ENCODE data around the gene SLC28A1. TPM values are rescaled to one million over a fixed set of nuclear protein-coding genes. Genes with fewer than 3 reads are reported as not detected.
"Not testable (repeated sequence)": the region's sequence is repeated elsewhere in the genome, so short reads cannot be mapped to it uniquely, and the experiment has no call there.

The SLC28A1 gene
- total RNA-seq, 2 donors from 2014 or later = 0.24 TPM; not detected in 1

DNA sequence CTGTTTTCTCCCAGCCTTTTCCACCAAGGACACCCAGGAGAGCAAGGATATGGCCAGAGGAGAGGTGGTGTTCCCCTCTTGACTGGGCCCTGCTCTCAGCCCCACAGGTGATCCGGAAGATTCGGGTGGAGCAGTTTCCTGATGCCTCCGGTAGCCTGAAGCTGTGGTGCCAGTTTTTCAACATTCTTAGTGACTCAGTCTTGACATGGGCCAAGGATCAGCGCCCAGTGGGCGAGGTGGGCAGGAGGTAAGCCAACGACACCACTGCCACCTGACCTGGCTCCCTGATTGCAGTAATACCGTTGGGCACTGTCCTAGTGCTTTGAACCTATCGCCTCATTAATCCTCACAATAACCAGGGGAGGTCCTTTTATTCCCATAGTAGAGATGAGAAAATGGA lies 25.3 kb upstream of the SLC28A1 start:
- DNase-seq (ENCODE audit: low spot score) = no peak
- intact Hi-C loops (cut with DNase I) = no loop called here

DNA sequence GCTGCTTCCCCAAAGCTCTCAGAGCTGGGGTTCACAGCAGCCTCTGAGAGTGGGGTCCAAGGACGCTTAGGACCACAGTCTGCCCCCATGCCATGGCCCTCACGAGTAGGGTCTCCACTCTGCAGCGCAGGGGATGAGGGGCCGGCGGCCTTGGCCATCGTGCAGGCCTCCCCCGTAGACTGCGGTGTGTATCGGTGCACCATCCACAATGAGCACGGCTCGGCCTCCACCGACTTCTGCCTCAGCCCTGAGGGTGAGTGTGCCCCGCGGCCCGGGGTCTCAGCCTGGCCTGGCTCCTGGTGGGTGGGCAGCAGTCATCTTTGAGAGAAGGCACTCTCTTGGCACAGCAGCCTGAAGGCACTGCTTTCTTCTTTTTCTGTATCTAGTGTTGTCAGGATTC lies 24.8 kb upstream of the SLC28A1 start:
- no peak for DNase-seq (ENCODE audit: low spot score)
- intact Hi-C loops (cut with DNase I) = loop anchor here in 1 of 2 donors (5.0 kb wide), 1 partner anchor 68 kb away; no protein-coding TSS in a partner anchor

DNA sequence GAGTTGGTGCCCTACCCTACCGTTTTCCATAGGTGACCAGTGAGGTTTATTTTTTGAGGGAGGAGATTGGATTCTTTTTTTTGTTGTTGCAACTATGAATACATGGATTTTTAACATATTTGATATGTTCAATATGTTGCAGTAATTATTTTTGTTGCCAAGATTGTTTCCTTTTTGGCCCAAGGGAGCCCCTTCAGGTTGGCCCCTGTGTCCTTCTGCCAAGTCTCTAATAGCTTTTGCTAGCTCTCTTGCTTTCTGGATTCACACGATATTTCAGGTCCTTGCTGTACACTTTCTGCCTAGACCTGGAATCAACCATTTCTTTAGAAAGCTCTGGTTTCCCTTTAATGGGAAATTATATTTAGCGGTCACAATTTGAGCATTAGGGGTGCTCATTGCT lies 22.7 kb upstream of the SLC28A1 start:
- intact Hi-C loops (cut with DNase I) = loop anchor here in 1 of 2 donors (5.0 kb wide), 1 partner anchor 66 kb away; no protein-coding TSS in a partner anchor
- no peak for DNase-seq (ENCODE audit: low spot score)

DNA sequence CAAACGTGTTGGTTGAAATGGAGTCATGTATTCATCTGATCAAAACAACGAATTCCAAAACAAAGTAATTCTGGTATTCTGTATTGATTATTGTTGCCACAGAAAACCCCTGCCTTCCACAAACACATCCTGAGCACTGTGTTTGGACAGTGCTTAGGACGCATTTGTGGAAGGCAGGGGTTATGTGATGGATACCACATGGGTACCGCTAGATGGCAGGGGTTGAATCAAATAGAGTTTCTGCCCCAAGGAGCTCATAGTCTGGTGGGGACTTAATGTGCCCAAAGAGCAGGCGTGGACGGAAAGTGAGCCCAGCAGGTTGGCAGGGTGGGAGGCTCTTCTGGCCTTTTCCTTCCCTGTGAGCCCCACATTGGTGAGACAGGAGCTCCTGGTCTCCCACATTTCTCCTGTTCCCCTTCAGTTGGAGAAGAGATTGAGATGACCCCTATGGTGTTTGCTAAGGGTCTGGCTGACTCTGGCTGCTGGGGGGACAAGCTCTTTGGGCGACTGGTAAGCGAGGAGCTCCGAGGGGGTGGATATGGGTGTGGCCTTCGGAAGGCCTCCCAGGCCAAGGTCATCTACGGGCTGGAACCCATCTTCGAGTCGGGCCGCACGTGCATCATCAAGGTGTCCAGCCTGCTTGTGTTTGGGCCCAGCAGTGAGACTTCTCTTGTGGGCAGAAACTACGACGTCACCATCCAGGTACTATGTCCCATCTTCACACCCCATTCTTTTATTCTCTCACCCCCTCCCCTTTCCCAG lies 22.1 kb upstream of the SLC28A1 start:
- intact Hi-C loops (cut with DNase I) = loop anchor here in 1 of 2 donors (5.0 kb wide), 1 partner anchor 65 kb away; no protein-coding TSS in a partner anchor
- peak; percentile 59 for DNase-seq (ENCODE audit: low spot score)

DNA sequence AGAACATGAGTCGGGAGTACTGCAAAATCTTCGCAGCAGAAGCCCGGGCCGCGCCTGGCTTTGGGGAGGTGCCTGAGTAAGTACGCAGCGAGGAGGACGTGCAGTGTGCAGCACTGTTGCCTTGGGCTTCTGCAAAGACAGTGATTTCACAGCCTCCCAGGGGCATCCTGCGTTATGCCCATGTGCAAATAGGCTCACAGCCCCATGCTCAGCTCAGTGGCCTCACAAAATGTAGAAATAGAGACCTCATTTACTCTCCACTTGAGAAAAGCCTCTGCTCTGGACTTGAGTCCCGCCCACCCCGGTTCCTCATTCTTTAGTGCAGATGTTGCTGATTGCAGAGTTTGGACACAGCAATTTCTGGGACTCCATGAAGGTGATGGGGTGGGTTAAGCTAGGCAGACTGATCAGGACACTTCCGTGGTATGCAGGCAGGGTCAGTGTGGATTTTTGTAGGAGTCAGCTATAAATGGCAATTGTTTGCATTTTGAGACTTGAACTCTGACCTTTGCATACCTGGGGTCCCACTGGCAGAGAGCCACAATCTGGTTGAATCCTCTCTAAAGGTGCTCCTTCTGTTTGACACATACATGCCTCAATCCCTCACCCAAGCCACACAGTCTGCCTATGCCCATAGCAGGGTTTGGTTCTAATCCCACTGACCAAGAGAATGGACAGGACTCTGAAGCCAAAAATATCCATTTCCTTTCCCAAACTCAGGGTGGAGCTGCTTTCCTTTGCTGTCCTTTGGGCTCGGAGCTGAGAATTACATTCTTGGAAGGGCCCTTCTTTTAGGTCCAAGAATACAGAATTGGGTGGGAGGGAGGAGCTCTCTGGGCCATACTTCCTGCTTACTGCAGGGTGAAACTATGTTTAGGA lies 20.7 kb upstream of the SLC28A1 start:
- intact Hi-C loops (cut with DNase I) = loop anchor here in 1 of 2 donors (5.0 kb wide), 1 partner anchor 63 kb away; no protein-coding TSS in a partner anchor
- DNase-seq (ENCODE audit: low spot score) = peak; percentile 64

DNA sequence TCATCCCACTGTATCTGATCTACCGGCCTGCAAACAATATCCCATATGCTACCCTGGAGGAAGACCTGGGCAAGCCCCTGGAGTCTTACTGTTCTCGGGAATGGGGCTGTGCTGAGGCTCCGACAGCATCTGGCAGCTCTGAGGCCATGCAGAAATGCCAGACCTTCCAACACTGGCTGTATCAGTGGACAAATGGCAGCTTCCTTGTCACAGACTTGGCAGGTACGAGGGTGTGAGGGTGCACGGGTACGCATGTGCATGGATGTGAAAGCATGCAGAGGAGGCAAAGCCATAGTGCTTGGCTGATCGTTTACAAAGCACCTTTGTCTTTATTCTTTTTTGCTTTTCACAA lies 20.0 kb upstream of the SLC28A1 start:
- intact Hi-C loops (cut with DNase I) = loop anchor here in 1 of 2 donors (5.0 kb wide), 1 partner anchor 63 kb away; no protein-coding TSS in a partner anchor

DNA sequence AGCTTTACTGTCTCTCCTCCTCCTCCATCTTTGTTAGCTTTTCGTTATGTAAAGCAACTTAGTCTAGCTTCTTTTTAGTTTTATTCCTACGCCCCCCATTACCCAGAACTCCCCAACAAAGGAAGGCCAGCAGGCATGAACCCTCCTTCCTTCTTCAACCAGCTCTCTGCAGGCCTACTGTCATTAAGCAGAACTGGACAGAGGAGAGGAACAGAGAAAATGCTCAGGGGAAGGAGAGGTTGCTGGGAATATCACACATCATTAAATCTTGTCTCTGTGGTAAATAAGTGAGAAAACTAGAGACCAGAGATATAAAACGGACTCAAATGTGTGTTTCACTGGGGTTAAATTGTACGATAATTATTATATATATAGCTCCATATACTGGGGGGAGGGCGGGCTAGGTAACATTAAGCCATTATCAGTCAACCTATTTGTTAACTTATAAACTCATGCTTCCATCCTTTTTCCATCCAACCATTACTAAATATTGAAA lies 19.3 kb upstream of the SLC28A1 start:
- no peak for DNase-seq (ENCODE audit: low spot score)
- intact Hi-C loops (cut with DNase I) = loop anchor here in 1 of 2 donors (5.0 kb wide), 1 partner anchor 62 kb away; no protein-coding TSS in a partner anchor

More for the DNA sequence above, 20.0 kb upstream of the SLC28A1 start:
- DNase-seq (ENCODE audit: low spot score) = no peak

DNA sequence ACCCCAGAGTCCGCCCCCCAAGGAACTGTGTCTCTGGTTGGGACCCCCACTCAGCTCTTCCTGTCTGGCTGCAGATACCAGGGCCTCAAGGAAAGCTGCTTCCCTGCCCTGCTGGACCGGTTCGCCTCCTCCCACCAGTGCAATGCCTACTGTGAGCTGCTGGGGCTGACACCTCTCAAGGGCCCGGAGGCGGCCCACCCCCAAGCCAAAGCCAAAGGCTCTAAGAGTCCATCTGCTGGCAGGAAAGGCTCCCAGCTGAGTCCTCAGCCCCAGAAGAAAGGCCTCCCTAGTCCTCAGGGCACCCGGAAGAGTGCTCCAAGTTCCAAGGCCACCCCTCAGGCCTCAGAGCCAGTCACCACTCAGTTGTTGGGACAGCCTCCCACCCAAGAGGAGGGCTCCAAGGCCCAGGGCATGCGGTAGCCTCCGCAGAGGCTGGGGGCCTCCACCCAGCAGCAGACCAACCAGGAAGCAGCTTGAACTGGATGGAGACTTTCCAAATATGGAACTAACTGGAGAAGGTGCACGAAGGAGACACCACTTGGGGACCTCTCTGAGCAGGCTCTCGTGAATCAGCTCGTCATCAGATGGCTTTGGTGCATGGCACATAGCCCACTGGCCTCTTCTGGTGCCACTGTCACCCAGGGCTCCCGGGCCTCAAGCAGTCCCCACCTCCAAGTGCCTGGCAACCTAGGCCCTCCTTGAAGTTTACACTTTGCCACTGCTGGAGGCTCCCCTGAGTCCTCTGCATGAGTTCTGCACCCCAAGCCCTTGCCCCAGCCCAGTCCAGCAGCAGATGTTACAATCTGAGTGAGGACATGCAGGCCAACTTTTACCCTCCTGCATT lies 16.2 kb upstream of the SLC28A1 start:
- intact Hi-C loops (cut with DNase I) = loop anchor here in 1 of 2 donors (5.0 kb wide), 1 partner anchor 59 kb away; no protein-coding TSS in a partner anchor

DNA sequence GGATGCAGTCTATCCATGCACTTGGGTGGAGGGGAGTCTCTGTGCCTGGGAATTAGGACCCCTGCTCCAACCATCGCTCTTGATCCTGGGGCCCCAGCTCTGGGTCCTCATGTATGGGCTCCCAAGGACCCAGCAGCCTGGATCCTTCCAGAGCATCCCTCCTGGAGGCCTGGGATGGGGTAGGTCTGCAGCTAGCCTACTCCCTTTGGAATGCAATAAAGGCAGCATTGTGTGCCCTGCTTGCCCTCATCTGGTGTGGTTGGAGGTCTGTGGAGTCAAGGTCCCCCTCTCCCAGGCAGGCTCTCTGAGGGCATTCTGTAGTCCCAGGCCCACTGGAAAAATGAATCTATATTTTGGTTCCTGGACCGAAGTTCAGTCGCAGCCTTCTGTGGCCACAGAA lies 15.0 kb upstream of the SLC28A1 start:
- intact Hi-C loops (cut with DNase I) = loop anchor here in 1 of 2 donors (5.0 kb wide), 1 partner anchor 58 kb away; no protein-coding TSS in a partner anchor
- DNase-seq (ENCODE audit: low spot score) = peak; percentile 63

More for the DNA sequence above, 16.2 kb upstream of the SLC28A1 start:
- DNase-seq (ENCODE audit: low spot score) = no peak

DNA sequence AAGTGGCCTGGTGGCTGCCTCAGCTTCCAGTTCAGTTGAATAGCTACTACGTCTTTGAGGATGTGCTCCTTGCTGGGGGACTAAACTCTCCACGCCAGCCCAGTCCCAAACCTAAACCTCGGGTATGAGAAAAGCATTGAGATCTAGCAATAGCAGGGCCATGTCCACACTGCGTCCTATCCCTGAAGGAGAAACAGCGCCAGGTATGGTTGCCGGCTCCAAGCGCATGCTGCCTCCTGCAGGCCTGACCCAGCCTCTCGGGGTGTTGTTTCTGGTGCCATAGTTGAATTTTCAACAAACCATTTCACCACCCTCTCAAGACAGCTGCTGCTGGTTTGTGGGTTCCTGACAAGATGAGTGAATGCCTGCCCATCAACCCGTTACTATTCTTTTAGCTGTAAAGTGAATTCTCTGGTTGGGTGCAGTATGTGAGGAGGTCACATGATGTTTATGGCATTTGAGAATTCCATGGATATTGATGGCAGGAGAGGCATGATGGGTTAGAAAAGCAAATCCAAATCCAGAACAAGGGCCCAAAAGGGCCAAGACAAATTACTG lies 13.0 kb upstream of the SLC28A1 start:
- peak; percentile 52 for DNase-seq (ENCODE audit: low spot score)
- intact Hi-C loops (cut with DNase I) = no loop called here

DNA sequence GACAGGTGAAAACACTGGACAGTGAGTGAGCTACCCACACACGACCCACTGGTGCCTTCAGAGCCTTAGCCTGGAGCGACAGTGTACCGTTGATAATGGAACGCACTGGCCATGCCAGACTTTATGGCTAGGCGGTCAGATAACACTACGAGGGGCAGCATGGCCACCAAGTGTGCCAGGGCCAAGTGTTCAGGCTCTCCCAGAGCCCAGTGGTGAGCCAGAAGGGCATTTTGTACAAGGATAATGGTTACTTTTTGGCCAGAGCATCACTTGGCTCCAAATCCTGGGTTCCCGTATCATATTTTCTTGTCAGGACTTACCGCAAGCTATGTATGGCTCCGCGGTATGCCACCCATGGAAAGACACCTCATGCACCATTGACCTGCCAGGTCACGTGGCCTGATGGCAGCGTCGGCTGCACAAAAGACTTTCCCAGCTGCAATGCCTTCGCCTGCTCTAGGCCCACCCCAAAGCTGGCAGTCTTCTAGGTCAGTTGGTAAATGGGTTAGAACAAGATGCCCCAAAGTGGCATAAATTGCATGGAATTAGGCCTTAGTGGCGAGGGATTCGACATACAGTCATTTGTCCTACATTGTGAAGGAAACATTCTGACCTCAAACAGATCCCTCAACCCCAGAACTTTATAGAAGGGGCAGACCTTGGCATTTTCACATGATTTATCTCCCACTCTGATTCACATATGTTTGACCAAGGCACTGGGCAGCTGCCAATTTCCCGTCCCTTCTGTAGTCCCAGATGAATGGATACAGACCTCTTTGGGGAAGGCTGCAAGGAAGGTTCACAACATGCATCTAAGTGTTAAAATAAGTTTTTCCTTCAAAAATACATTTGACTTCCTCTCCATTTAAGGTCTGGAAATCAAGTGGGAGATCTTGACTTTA lies 12.2 kb upstream of the SLC28A1 start:
- peak; percentile 37 for DNase-seq (ENCODE audit: low spot score)
- intact Hi-C loops (cut with DNase I) = no loop called here

DNA sequence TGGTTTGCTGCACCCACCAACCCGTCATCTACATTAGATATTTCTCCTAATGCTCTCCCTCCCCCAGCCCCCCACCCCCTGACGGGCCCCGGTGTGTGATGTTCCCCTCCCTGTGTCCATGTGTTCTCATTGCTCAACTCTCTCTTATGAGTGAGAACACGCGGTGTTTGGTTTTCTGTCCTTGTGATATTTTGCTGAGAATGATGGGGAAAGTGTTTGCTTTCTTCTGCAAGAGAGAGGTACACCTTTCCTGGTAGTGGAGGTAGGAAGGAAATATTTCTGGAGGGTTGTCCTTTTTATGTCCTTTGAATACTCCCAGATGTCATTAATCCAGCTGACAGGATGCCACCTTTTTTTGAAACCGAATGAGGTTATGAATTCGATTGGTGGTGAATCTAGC lies 10.5 kb upstream of the SLC28A1 start:
- no peak for DNase-seq (ENCODE audit: low spot score)
- intact Hi-C loops (cut with DNase I) = no loop called here

DNA sequence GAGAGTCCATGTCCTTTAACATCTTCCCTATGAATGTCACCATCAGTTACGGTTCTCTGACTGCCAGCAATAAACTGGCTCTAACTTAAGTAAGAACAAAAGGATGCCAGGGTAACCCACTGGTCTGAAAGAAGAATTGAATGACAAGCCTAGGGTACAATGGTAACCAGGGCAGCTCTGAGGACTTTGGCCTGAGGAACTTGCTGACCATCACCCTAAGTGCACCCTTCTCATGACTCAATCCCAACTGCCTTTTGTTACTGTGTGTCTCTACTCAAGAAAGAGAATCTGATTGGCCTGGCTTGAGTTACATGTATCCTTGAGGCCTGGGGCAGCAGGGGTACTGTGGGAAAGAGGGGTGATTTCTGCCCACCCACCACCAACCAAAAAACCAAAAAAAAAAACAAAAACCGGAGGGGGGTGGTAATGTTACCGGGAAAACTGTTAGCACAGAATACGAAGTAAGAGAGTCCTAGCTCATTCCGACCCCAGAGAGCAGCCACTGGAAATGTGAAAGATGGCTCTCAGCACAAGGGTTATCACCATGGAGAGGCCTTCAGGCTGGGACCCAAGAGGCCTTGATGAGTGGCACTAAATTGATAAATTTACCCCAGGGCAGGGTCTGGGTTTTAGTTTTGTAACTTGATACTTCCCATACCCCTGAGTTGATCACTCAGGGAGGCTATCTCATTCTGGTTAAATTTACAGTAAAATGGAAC lies 9.3 kb upstream of the SLC28A1 start:
- intact Hi-C loops (cut with DNase I) = no loop called here
- DNase-seq (ENCODE audit: low spot score) = no peak

DNA sequence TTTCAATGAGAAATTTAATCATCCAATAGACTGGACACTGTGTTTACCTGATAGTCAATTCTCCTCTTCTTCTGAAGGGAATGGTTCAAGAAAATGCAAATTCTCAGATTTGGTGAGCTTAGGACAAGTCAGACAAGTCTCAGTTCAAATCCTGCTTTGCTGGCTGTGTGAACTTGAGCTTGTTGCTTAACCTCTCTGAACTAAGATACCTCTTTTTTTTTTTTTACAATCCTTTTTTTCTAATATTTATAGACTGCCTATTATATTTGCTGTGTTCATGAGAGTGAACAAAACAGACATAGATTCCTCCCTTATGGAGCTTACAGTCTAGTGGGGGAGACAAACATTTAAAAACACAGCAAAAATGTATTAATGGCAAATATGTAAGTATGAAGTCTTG lies 8.2 kb upstream of the SLC28A1 start:
- DNase-seq (ENCODE audit: low spot score) = no peak
- intact Hi-C loops (cut with DNase I) = no loop called here

DNA sequence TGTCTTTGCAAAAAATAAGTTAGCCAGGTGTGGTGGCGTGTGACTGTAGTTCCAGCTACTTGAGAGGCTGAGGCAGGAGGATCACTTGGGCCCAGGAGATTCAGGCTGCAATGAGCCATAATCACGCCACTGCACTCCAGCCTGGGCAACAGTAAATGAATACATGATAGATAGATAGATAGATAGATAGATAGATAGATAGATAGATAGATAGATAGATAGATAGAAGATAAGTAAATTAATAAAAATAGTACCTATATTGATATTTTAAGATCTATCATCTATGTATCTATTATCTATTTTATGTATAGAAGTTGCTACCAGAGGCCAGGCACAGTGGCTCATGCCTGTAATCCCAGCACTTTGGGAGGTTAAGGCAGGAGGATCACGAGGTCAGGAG lies 6.8 kb upstream of the SLC28A1 start:
- DNase-seq (ENCODE audit: low spot score) = peak; percentile 53
- intact Hi-C loops (cut with DNase I) = not testable (repeated sequence)

DNA sequence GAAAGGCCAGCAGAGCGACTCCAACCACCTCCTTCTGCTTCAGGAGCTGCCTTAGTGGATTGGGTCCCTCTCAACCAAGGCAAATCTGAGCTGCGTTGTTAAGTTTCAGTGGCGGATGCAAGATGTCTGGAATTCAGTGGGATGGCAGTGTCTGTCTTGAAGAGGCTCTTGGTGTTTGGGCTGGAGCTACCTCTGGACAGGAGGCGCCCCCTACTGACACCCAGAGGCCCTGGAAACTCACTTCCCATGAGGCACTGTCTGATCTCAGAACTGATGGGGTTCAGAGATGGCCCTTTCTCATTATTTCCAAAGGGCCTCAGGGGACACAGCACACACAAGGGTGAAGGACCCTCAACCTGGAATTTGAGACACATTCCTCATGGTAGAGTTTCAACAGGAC lies 6.0 kb upstream of the SLC28A1 start:
- intact Hi-C loops (cut with DNase I) = no loop called here
- DNase-seq (ENCODE audit: low spot score) = peak; percentile 90

All from posterior vena cava (tissue), 2 donors.